Lower lobe of right lung (tissue), 2 donors: Measurements from ENCODE around the gene BMPR2. TPM values are rescaled to one million over a fixed set of nuclear protein-coding genes. Genes with fewer than 3 reads are reported as not detected.
"Not testable (repeated sequence)": the region's sequence is repeated elsewhere in the genome, so short reads cannot be mapped to it uniquely, and the experiment has no call there.

Experiments used
- ATAC-seq, 2 donors: fragments of 200-7000 bp; cut with Tn5 transposase; one replicate each; pipeline ENCODE4 v1.9.1; 2020 to 2022; ENCODE audit warnings: mild to moderate bottlenecking in 2 of 2, moderate library complexity in 2 of 2
- DNase-seq: peaks from one replicate; pipeline ENCODE4 v3.0.0-alpha.2; 2020
- H3K27ac ChIP-seq: fragments of 200-600 bp; one replicate; pipeline ENCODE4 v1.8.0; 2022
- H3K27me3 ChIP-seq: fragments of 200-600 bp; one replicate; pipeline ENCODE4 v1.8.0; 2022; ENCODE audit warnings: low read depth
- H3K36me3 ChIP-seq: fragments of 200-600 bp; one replicate; pipeline ENCODE4 v1.8.0; 2022; ENCODE audit warnings: mild to moderate bottlenecking
- H3K4me1 ChIP-seq: fragments of 200-600 bp; one replicate; pipeline ENCODE4 v1.8.0; 2022
- H3K4me3 ChIP-seq: fragments of 200-600 bp; one replicate; pipeline ENCODE4 v1.8.0; 2022; ENCODE audit warnings: mild to moderate bottlenecking
- H3K9me3 ChIP-seq: fragments of 200-600 bp; one replicate; pipeline ENCODE4 v1.8.0; 2022
- intact Hi-C: fragments of 100-400 bp; cut with DNase I; formaldehyde crosslinking; loops from one replicate; pipeline ENCODE4 v1.11.0; 2022
- total RNA-seq: library from RNA; stranded (reverse); fragmentation: NEBNext Ultra II Directional; extraction: Animal tissue kit (Norgen Biotek cat#: 25700); gene quantifications from one replicate; pipeline ENCODE4 v1.2.1, GENCODE V29; 2021
- TF ChIP-seq, protein P1 (sequence below): fragments of 200-600 bp; IDR thresholded peaks from one replicate; pipeline ENCODE4 v1.8.0; 2022; ENCODE audit warnings: antibody characterized with exemption, mild to moderate bottlenecking
- donor health status: DM: no; HTN: yes; CAD: no; lungs with severe emphysema.

The BMPR2 gene
- total RNA-seq, 1 donor from 2014 or later, result 137 TPM

DNA sequence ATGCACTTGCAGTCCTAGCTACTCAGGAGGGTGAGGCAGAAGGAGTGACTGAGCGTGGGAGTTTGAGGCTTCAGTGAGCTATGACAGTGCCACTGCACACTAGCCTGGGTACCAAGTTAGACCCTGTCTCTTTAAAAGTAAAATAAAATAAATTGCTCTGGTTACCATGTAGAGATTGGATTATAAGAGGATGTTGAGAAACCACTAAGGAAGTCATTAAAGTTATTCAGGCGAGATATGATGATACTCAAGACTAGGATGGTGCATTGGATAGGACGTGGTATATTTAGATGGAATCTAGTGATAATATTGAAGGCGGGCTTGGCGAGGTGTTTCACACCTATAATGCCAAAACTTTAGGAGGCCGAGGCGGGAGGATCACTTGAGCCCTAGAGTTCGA, 50.6 kb downstream of the BMPR2 start:
- ATAC-seq, result no peak
- intact Hi-C loops, result no loop called here
- no peak overlapping the region for H3K27ac ChIP-seq

DNA sequence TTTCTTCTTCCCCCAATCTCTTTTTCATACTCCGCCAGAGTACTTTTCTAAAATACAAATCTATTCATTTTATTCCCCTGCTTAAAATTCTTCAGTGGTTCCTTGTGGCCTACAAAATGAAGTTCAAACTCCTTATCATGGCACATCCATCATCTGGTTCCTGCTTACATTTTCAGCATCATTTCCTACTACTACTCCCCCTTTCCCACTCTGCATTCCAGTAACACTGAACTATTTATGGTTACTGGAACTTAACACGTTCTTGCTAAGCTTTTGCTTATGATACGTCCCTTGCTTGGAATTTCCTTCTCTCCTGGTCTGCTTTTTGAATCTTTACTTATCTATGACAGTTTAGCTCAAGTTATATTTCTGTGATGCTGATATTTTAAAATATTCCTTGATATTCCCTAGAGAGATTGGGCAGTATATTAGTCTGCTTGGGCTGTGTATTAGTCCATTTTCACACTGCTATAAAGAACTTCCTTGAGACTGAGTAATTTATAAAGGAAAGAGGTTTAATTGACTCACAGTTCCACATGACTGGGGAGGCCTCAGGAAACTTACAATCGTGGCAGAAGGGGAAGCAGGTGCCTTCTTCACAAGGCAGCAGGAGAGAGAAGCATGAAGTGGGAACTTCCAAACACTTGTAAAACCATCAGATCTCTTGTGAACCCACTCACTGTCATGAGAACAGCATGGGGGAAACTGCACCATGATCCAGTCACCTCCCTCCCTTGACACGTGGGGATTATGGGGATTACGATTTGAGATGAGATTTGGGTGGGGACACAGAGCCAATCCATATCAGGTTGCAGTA, 53.2 kb downstream of the BMPR2 start:
- H3K4me1 ChIP-seq, result peaks cover 46% of the 10 kb centered on the region
- H3K27me3 ChIP-seq, result no peaks in the 10 kb centered on the region
- no peak overlapping the region for H3K4me3 ChIP-seq
- no peaks in the 10 kb centered on the region for H3K36me3 ChIP-seq
- intact Hi-C loops, result no loop called here
- no peak for DNase-seq
- H3K27ac ChIP-seq, result peak overlapping the region; percentile 65
- no peaks in the 10 kb centered on the region for H3K9me3 ChIP-seq
- TF ChIP-seq, protein P1, sequence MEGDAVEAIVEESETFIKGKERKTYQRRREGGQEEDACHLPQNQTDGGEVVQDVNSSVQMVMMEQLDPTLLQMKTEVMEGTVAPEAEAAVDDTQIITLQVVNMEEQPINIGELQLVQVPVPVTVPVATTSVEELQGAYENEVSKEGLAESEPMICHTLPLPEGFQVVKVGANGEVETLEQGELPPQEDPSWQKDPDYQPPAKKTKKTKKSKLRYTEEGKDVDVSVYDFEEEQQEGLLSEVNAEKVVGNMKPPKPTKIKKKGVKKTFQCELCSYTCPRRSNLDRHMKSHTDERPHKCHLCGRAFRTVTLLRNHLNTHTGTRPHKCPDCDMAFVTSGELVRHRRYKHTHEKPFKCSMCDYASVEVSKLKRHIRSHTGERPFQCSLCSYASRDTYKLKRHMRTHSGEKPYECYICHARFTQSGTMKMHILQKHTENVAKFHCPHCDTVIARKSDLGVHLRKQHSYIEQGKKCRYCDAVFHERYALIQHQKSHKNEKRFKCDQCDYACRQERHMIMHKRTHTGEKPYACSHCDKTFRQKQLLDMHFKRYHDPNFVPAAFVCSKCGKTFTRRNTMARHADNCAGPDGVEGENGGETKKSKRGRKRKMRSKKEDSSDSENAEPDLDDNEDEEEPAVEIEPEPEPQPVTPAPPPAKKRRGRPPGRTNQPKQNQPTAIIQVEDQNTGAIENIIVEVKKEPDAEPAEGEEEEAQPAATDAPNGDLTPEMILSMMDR, result no peak
- peak; percentile 53 to 71 for ATAC-seq

More for the DNA sequence above, 50.6 kb downstream of the BMPR2 start:
- no peaks in the 10 kb centered on the region for H3K36me3 ChIP-seq
- H3K9me3 ChIP-seq, result no peaks in the 10 kb centered on the region
- H3K4me1 ChIP-seq, result peaks cover 42% of the 10 kb centered on the region
- no peak for DNase-seq
- TF ChIP-seq, protein P1, result no peak
- H3K27me3 ChIP-seq, result no peaks in the 10 kb centered on the region
- no peak overlapping the region for H3K4me3 ChIP-seq

DNA sequence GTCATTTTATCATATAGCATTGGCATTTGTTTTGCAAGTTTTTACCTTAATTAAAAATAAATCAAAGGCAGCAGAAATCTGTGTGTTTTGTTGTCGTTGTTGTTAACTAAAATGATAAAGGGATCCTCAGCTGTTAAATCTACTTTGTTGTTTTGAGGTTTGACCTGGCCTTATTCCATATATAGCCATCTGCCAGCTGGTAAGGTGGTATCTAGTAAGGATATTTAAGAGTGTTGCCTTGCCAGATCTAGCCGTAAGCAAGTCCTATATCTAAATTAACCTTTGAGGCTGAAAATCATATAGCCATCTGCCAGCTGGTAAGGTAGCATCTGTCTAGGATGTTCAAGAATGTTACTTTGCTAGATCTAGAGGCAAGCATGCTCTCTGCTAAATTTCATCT, 56.6 kb downstream of the BMPR2 start:
- intact Hi-C loops, result no loop called here
- H3K4me3 ChIP-seq, result no peak overlapping the region
- H3K27ac ChIP-seq, result no peak overlapping the region
- no peaks in the 10 kb centered on the region for H3K27me3 ChIP-seq
- H3K4me1 ChIP-seq, result peaks cover 46% of the 10 kb centered on the region
- H3K9me3 ChIP-seq, result no peaks in the 10 kb centered on the region
- TF ChIP-seq, protein P1, result no peak
- no peak for ATAC-seq
- H3K36me3 ChIP-seq, result no peaks in the 10 kb centered on the region
- DNase-seq, result no peak

DNA sequence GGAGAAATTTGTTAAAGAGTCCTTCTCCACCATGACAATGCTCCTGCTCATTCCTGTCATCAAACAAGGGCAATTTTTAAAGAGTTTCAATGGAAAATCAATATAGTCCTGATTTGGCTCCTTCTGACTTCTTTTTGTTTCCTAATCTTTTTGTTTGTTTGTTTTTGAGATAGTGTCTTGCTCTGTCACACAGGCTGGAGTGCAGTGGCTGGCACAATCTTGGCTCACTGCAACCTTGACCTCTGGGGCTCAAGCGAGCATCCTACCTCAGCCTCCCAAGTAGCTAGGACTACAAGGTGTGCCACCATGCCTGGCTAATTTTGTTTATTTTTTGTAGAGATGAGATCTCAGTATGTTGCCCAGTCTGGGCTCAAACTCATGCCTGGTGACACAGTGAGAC, 58.3 kb downstream of the BMPR2 start:
- Histone ChIP-seq H3K27me3 (no peaks in the 10 kb centered on the region), H3K27ac (no peak overlapping the region), H3K4me3 (no peak overlapping the region), H3K36me3 (no peaks in the 10 kb centered on the region), H3K4me1 (peaks cover 33% of the 10 kb centered on the region), H3K9me3 (no peaks in the 10 kb centered on the region)
- ATAC-seq (no peak), DNase-seq (no peak)
- TF ChIP-seq, protein P1, result no peak
- intact Hi-C loops, result no loop called here

DNA sequence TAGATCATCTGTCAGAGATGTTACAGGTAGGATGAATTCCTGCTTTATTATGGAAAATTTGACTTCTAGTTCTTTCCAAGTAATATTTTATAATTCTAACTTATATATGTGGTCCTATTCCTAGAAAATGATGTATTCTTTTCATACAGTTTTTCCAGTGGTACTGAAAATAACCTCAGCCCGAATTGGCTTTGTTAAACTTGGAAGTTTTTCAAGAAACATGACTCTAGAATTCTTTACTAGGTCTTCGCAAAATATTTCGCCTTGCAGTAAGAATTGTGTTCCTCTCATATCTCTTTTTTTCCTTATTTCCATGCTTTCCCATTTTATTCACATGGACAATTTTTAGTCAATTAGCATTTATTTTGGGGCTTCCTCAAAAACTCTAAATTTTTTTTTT, 60.5 kb downstream of the BMPR2 start:
- ATAC-seq, result no peak
- Histone ChIP-seq H3K4me1 (peaks cover 19% of the 10 kb centered on the region), H3K9me3 (no peaks in the 10 kb centered on the region), H3K36me3 (no peaks in the 10 kb centered on the region), H3K27me3 (no peaks in the 10 kb centered on the region), H3K4me3 (no peak overlapping the region), H3K27ac (no peak overlapping the region)
- TF ChIP-seq, protein P1, result no peak
- intact Hi-C loops, result no loop called here
- no peak for DNase-seq

DNA sequence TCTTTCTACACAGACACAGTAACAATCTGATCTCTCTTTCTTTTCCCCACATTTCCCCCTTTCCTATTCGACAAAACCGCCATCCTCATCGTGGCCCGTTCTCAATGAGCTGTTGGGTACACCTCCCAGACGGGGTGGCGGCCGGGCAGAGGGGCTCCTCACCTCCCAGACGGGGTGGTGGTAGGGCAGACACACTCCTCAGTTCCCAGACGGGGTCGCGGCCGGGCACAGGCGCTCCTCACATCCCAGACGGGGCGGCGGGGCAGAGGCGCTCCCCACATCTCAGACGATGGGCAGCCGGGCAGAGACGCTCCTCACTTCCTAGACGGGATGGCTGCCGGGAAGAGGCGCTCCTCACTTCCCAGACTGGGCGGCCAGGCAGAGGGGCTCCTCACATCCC, 64.0 kb downstream of the BMPR2 start:
- intact Hi-C loops, H3K4me1 ChIP-seq, H3K36me3 ChIP-seq, H3K27me3 ChIP-seq, H3K9me3 ChIP-seq, H3K4me3 ChIP-seq, DNase-seq, H3K27ac ChIP-seq, ATAC-seq: not testable (repeated sequence)
